ENCODE results near the gene C10orf143. TPM values are rescaled to one million over a fixed set of nuclear protein-coding genes. Genes with fewer than 3 reads are reported as not detected.
"Not testable (repeated sequence)": the region's sequence is repeated elsewhere in the genome, so short reads cannot be mapped to it uniquely, and the experiment has no call there.

C10orf143 gene
- total RNA-seq, 3 donors from 2014 or later, result 3.0 to 4.5 (median 4.2) TPM

- Mint-ChIP-seq H3K4me3 (no peak overlapping the region), H3K36me3 (ENCODE audit: insufficient read depth) (no peaks in the 10 kb centered on the region), H3K9me3 (no peaks in the 10 kb centered on the region), H3K27me3 (ENCODE audit: low read depth) (peaks cover 34% of the 10 kb centered on the region), H3K4me1 (ENCODE audit: low read depth) (peaks cover 6% of the 10 kb centered on the region)
- no peak for DNase-seq
- ATAC-seq, result no peak
These were observed 17.6 kb upstream of the C10orf143 start for GRCh38 chr10:130128062-130128781.

GRCh38 chr10:130127364-130128061 is 16.9 kb upstream of the C10orf143 start:
- peak; percentile 92 to 94 for ATAC-seq
- Mint-ChIP-seq H3K4me1 (ENCODE audit: low read depth) (peaks cover 6% of the 10 kb centered on the region), H3K27me3 (ENCODE audit: low read depth) (peaks cover 34% of the 10 kb centered on the region), H3K4me3 (no peak overlapping the region), H3K36me3 (ENCODE audit: insufficient read depth) (no peaks in the 10 kb centered on the region), H3K9me3 (no peaks in the 10 kb centered on the region)
- DNase-seq, result peak; percentile 46

GRCh38 chr10:130121486-130122079 is 11.0 kb upstream of the C10orf143 start:
- no peak overlapping the region for H3K4me3 Mint-ChIP-seq
- peaks cover 7% of the 10 kb centered on the region for H3K27me3 Mint-ChIP-seq (ENCODE audit: low read depth)
- H3K4me1 Mint-ChIP-seq (ENCODE audit: low read depth), result no peaks in the 10 kb centered on the region
- peaks cover 9% of the 10 kb centered on the region for H3K9me3 Mint-ChIP-seq
- H3K36me3 Mint-ChIP-seq (ENCODE audit: insufficient read depth), result no peaks in the 10 kb centered on the region
- no peak for ATAC-seq
- DNase-seq, result no peak

GRCh38 chr10:130117535-130117934 is 6.9 kb upstream of the C10orf143 start:
- H3K27me3 Mint-ChIP-seq (ENCODE audit: low read depth); H3K36me3 Mint-ChIP-seq (ENCODE audit: insufficient read depth); H3K4me3 Mint-ChIP-seq; H3K9me3 Mint-ChIP-seq; DNase-seq; H3K4me1 Mint-ChIP-seq (ENCODE audit: low read depth); ATAC-seq: not testable (repeated sequence)

- H3K4me1 Mint-ChIP-seq (ENCODE audit: low read depth); H3K36me3 Mint-ChIP-seq (ENCODE audit: insufficient read depth); H3K9me3 Mint-ChIP-seq; DNase-seq; ATAC-seq; H3K4me3 Mint-ChIP-seq; H3K27me3 Mint-ChIP-seq (ENCODE audit: low read depth): not testable (repeated sequence)
These were observed 6.3 kb upstream of the C10orf143 start for GRCh38 chr10:130116942-130117341.

GRCh38 chr10:130112821-130113220 is 2.2 kb upstream of the C10orf143 start:
- H3K4me3 Mint-ChIP-seq, result peak overlapping the region; percentile 94
- H3K36me3 Mint-ChIP-seq (ENCODE audit: insufficient read depth), result no peaks in the 10 kb centered on the region
- no peaks in the 10 kb centered on the region for H3K27me3 Mint-ChIP-seq (ENCODE audit: low read depth)
- peaks cover 7% of the 10 kb centered on the region for H3K9me3 Mint-ChIP-seq
- peaks cover 39% of the 10 kb centered on the region for H3K4me1 Mint-ChIP-seq (ENCODE audit: low read depth)
- ATAC-seq, result no peak
- no peak for DNase-seq

- Mint-ChIP-seq H3K27me3 (ENCODE audit: low read depth) (no peaks in the 10 kb centered on the region), H3K4me3 (peak overlapping the region; percentile 94), H3K4me1 (ENCODE audit: low read depth) (peaks cover 49% of the 10 kb centered on the region), H3K36me3 (ENCODE audit: insufficient read depth) (no peaks in the 10 kb centered on the region), H3K9me3 (no peaks in the 10 kb centered on the region)
- no peak for DNase-seq
- no peak for ATAC-seq
These were observed 1.2 kb upstream of the C10orf143 start for GRCh38 chr10:130111852-130112180.

- H3K4me3 Mint-ChIP-seq, result peak overlapping the region; percentile 94
- DNase-seq (peak; percentile 89), ATAC-seq (peak; percentile 83 to 84)
- H3K36me3 Mint-ChIP-seq (ENCODE audit: insufficient read depth), result no peaks in the 10 kb centered on the region
- H3K9me3 Mint-ChIP-seq, result no peaks in the 10 kb centered on the region
- no peaks in the 10 kb centered on the region for H3K27me3 Mint-ChIP-seq (ENCODE audit: low read depth)
- H3K4me1 Mint-ChIP-seq (ENCODE audit: low read depth), result peaks cover 55% of the 10 kb centered on the region
These were observed 652 bp upstream of the C10orf143 start for GRCh38 chr10:130111113-130111851.

- H3K4me1 Mint-ChIP-seq (ENCODE audit: low read depth), result peaks cover 59% of the 10 kb centered on the region
- peak overlapping the region; percentile 94 for H3K4me3 Mint-ChIP-seq
- no peaks in the 10 kb centered on the region for H3K9me3 Mint-ChIP-seq
- DNase-seq, result peak; percentile 67
- no peaks in the 10 kb centered on the region for H3K27me3 Mint-ChIP-seq (ENCODE audit: low read depth)
- no peak for ATAC-seq
- H3K36me3 Mint-ChIP-seq (ENCODE audit: insufficient read depth), result peaks cover 5% of the 10 kb centered on the region
These were observed 809 bp downstream of the C10orf143 start for GRCh38 chr10:130109796-130110245.

GRCh38 chr10:130108934-130109604 is 1.6 kb downstream of the C10orf143 start:
- ATAC-seq (no peak), DNase-seq (no peak)
- peaks cover 59% of the 10 kb centered on the region for H3K4me1 Mint-ChIP-seq (ENCODE audit: low read depth)
- peaks cover 5% of the 10 kb centered on the region for H3K36me3 Mint-ChIP-seq (ENCODE audit: insufficient read depth)
- H3K4me3 Mint-ChIP-seq, result peak overlapping the region; percentile 94
- H3K27me3 Mint-ChIP-seq (ENCODE audit: low read depth), result no peaks in the 10 kb centered on the region
- no peaks in the 10 kb centered on the region for H3K9me3 Mint-ChIP-seq

- not testable (repeated sequence) for H3K27me3 Mint-ChIP-seq (ENCODE audit: low read depth); H3K36me3 Mint-ChIP-seq (ENCODE audit: insufficient read depth); DNase-seq; ATAC-seq; H3K9me3 Mint-ChIP-seq
- peaks cover 58% of the 10 kb centered on the region for H3K4me1 Mint-ChIP-seq (ENCODE audit: low read depth)
- peak overlapping the region; percentile 62 for H3K4me3 Mint-ChIP-seq
These were observed 2.5 kb downstream of the C10orf143 start for GRCh38 chr10:130108146-130108545.

- Mint-ChIP-seq H3K27me3 (ENCODE audit: low read depth) (no peaks in the 10 kb centered on the region), H3K4me3 (no peak overlapping the region), H3K9me3 (no peaks in the 10 kb centered on the region), H3K4me1 (ENCODE audit: low read depth) (peaks cover 41% of the 10 kb centered on the region), H3K36me3 (ENCODE audit: insufficient read depth) (peaks cover 8% of the 10 kb centered on the region)
- DNase-seq (no peak), ATAC-seq (no peak)
These were observed 4.9 kb downstream of the C10orf143 start for GRCh38 chr10:130105724-130106123.

- ATAC-seq (no peak), DNase-seq (no peak)
- Mint-ChIP-seq H3K27me3 (ENCODE audit: low read depth) (no peaks in the 10 kb centered on the region), H3K9me3 (no peaks in the 10 kb centered on the region), H3K4me1 (ENCODE audit: low read depth) (no peaks in the 10 kb centered on the region), H3K4me3 (no peak overlapping the region), H3K36me3 (ENCODE audit: insufficient read depth) (peaks cover 12% of the 10 kb centered on the region)
These were observed 11.3 kb downstream of the C10orf143 start for GRCh38 chr10:130099344-130099743.

GRCh38 chr10:130090565-130090964 is 20.1 kb downstream of the C10orf143 start:
- Mint-ChIP-seq H3K9me3 (peaks cover 19% of the 10 kb centered on the region), H3K36me3 (ENCODE audit: insufficient read depth) (peaks cover 51% of the 10 kb centered on the region)
- ATAC-seq; H3K4me1 Mint-ChIP-seq (ENCODE audit: low read depth); H3K27me3 Mint-ChIP-seq (ENCODE audit: low read depth); H3K4me3 Mint-ChIP-seq; DNase-seq: not testable (repeated sequence)

Measured in activated T-cell treated with anti-CD3 and anti-CD28 coated beads, Interleukin-2, amount 50 U/mL, for 4 hours (primary cell).